A549 (cell line): Measurements from ENCODE around the gene TULP3. TPM values are rescaled to one million over a fixed set of nuclear protein-coding genes. Genes with fewer than 3 reads are reported as not detected.
"Not testable (repeated sequence)": the region's sequence is repeated elsewhere in the genome, so short reads cannot be mapped to it uniquely, and the experiment has no call there.

Experiments
- ATAC-seq, 2 experiments: fragments of 200-7000 bp in 1 of 2; fragments of >200 bp in 1 of 2; cut with Nextera tagmentation in 1 of 2; cut with Tn5 transposase in 1 of 2; 3 replicates each; pipeline versions ENCODE4 v1.8.0 to v1.9.1; 2018 to 2020; ENCODE audit warnings: mild to moderate bottlenecking in 1 of 2, moderate library complexity in 1 of 2
- CTCF ChIA-PET: fragments of 300-600 bp; sonication (Branson Sonifier 250); formaldehyde crosslinking; extraction: SDS; loops from one replicate; lab custom pipeline; 2021; ENCODE audit warnings: antibody characterized with exemption, inconsistent platforms; lab: Yijun Ruan, JAX
- POLR2A ChIA-PET: fragments of 350-600 bp; formaldehyde crosslinking; extraction: SDS; loops from one replicate; lab custom pipeline; 2021; ENCODE audit warnings: antibody characterized with exemption, inconsistent platforms; lab: Yijun Ruan, JAX
- DNase-seq, 2 experiments: peaks; one replicate each; pipeline versions ENCODE4 v3.0.0 to v3.0.0-alpha.2; 2011 to 2016; ENCODE audit warnings: low read depth in 1 of 2, low spot score in 1 of 2
- FAIRE-seq: peaks from 2 replicates; lab custom pipeline; 2011; peaks lifted over from hg19 to GRCh38; lab: Jason Lieb, UNC
- H3K27ac ChIP-seq, 2 experiments: fragments of >200 bp; sonication (Bioruptor Twin); formaldehyde crosslinking; 3 replicates each; pipeline ENCODE4 v1.5.1; 2016 to 2017
- H3K4me1 ChIP-seq: fragments of >200 bp; sonication (Bioruptor Twin); formaldehyde crosslinking; 3 replicates; pipeline ENCODE4 v1.6.1; 2016
- H3K4me2 ChIP-seq: fragments of >200 bp; sonication (Bioruptor Twin); formaldehyde crosslinking; 3 replicates; pipeline ENCODE4 v1.6.1; 2016
- H3K4me3 ChIP-seq: fragments of >200 bp; sonication (Bioruptor Twin); formaldehyde crosslinking; 3 replicates; pipeline ENCODE4 v1.5.1; 2016
- H3K9me3 ChIP-seq: fragments of >200 bp; sonication (Bioruptor Twin); formaldehyde crosslinking; 3 replicates; pipeline ENCODE4 v1.6.1; 2016
- ATOH8 ChIP-seq: fragments of 250-450 bp; sonication (Bioruptor Pico); IDR thresholded peaks from 2 replicates; pipeline ENCODE4 v1.5.0; 2020; ENCODE audit warnings: low read depth, mild to moderate bottlenecking, moderate library complexity
- CTCF ChIP-seq: fragments of >200 bp; sonication (Bioruptor Twin); formaldehyde crosslinking; IDR thresholded peaks from 3 replicates; pipeline ENCODE4 v1.5.1; 2016
- EHF ChIP-seq: fragments of 250-450 bp; sonication (Bioruptor Pico); IDR thresholded peaks from 2 replicates; pipeline ENCODE4 v1.5.0; 2020; ENCODE audit warnings: mild to moderate bottlenecking
- FOSL2 ChIP-seq, 2 experiments: fragments of 450-650 bp in 1 of 2; fragments of >200 bp in 1 of 2; sonication (Bioruptor Twin) in 1 of 2; formaldehyde crosslinking; IDR thresholded peaks; 2 replicates each; pipeline versions ENCODE4 v1.5.0 to v1.6.1; 2016 to 2020; ENCODE audit warnings: mild to moderate bottlenecking in 1 of 2, moderate library complexity in 1 of 2
- FOXS1 ChIP-seq: fragments of 250-450 bp; sonication (Bioruptor Pico); IDR thresholded peaks from 2 replicates; pipeline ENCODE4 v1.5.0; 2020; ENCODE audit warnings: mild to moderate bottlenecking, moderate library complexity
- HMGXB4 ChIP-seq: fragments of 250-450 bp; sonication (Bioruptor Pico); IDR thresholded peaks from 2 replicates; pipeline ENCODE4 v1.5.0; 2021; ENCODE audit warnings: mild to moderate bottlenecking, moderate library complexity, borderline replicate concordance
- HOXB13 ChIP-seq: fragments of 250-450 bp; sonication (Bioruptor Pico); IDR thresholded peaks from 2 replicates; pipeline ENCODE4 v1.5.0; 2020; ENCODE audit warnings: low read depth, mild to moderate bottlenecking, moderate library complexity
- KDM5A ChIP-seq: fragments of 200-600 bp; sonication (generic); IDR thresholded peaks from 2 replicates; pipeline ENCODE4 v1.6.1; 2016; ENCODE audit warnings: antibody characterized with exemption, mild to moderate bottlenecking
- MAFK ChIP-seq: fragments of 450-650 bp; IDR thresholded peaks from 2 replicates; pipeline ENCODE4 v1.6.1; 2014; ENCODE audit not compliant: partially characterized antibody
- MAX ChIP-seq: IDR thresholded peaks from 2 replicates; pipeline ENCODE4 v1.6.1; 2012
- NPAS2 ChIP-seq: fragments of 250-450 bp; sonication (Bioruptor Pico); IDR thresholded peaks from 2 replicates; pipeline ENCODE4 v1.8.0; 2022; ENCODE audit warnings: mild to moderate bottlenecking, moderate library complexity, borderline replicate concordance
- ZSCAN20 ChIP-seq: fragments of 250-450 bp; sonication (Bioruptor Pico); IDR thresholded peaks from 2 replicates; pipeline ENCODE4 v1.8.0; 2022; ENCODE audit warnings: mild to moderate bottlenecking, moderate library complexity
- WGBS: methylation state at CpG from one replicate; pipeline ENCODE4 v1.1.6; 2017; ENCODE audit errors: missing lambda C conversion rate; 5-methylcytosine and 5-hydroxymethylcytosine counted together
- polyA plus RNA-seq, 4 experiments: library from polyadenylated mRNA; depleted of rRNA in 3 of 4; stranded (reverse); fragments of >200 nt; fragmentation: RNase III in 1 of 4; extraction: RNeasy Plus Mini Kit Qiagen cat#74134 plus additional on column Dnase treatment in 1 of 4; gene quantifications; 2 replicates in 3 of 4; 3 replicates in 1 of 4; pipeline ENCODE4 v1.2.3, GENCODE V29; 2011 to 2017

Gene TULP3
- polyA plus RNA-seq, 2 of the 4 experiments (the other 2 are of a cell fraction): 19.6 to 32.9 TPM

GRCh38 chr12:2868986-2869632 is 21.6 kb upstream of the TULP3 start:
- 80% methylated on average over 9 of the region's 9 CpGs for WGBS
- CTCF ChIA-PET: interaction anchor here (0.5 kb wide), 1 partner anchor 200 kb away, joined by 3 read pairs; no protein-coding TSS in a partner anchor
- TF ChIP-seq MAFK: peak; percentile 18
- H3K9me3 ChIP-seq, H3K4me2 ChIP-seq, H3K27ac ChIP-seq, POLR2A ChIA-PET, H3K4me3 ChIP-seq, DNase-seq, ATAC-seq, H3K4me1 ChIP-seq, FAIRE-seq: not testable (repeated sequence)

- CTCF ChIA-PET: interaction anchor here (0.6 to 1.3 kb wide), 5 partner anchors 9 to 68 kb away, joined by 3 to 5 read pairs (median 3); no protein-coding TSS in a partner anchor
- Histone ChIP-seq H3K27ac (peak overlapping the region; percentile 95 to 96), H3K9me3 (no peaks in the 10 kb centered on the region), H3K4me2 (peak overlapping the region; percentile 85), H3K4me1 (peaks cover 12% of the 10 kb centered on the region), H3K4me3 (peak overlapping the region; percentile 89)
- peak; percentile 65 to 71 for DNase-seq
- no peak for FAIRE-seq
- no peak for TF ChIP-seq CTCF
- TF ChIP-seq FOXS1 (CRISPR knock-in tag): 0 out of 2 replicates have a peak, but pooled peaks have one; percentile 38
- peak; percentile 87; the same call in 1 of the 2 replicates for TF ChIP-seq HOXB13 (CRISPR knock-in tag)
- TF ChIP-seq ATOH8 (CRISPR knock-in tag): peak; percentile 85; the same call in 1 of the 2 replicates
- TF ChIP-seq ZSCAN20 (CRISPR knock-in tag): no peak
- no peak for TF ChIP-seq FOSL2 (IDR thresholded peaks at IDR 0.05)
- TF ChIP-seq FOSL2 (CRISPR knock-in tag; IDR thresholded peaks at IDR 0.05): no peak
- peak; percentile 48; the same call in 1 of the 2 replicates for TF ChIP-seq NPAS2 (CRISPR knock-in tag)
- TF ChIP-seq EHF (CRISPR knock-in tag): peak; percentile 68; the same call in 1 of the 2 replicates
- TF ChIP-seq HMGXB4: 0 out of 2 replicates have a peak, but pooled peaks have one; percentile 19
- TF ChIP-seq MAX: 0 out of 2 replicates have a peak, but pooled peaks have one; percentile 20
- peak; percentile 64; the same call in 1 of the 2 replicates for TF ChIP-seq KDM5A
- POLR2A ChIA-PET: interaction anchor here (0.6 to 2.1 kb wide), 7 partner anchors 9 to 83 kb away, joined by 3 to 14 read pairs (median 3); partner anchors contain the start of genes ITFG2 and TULP3
- ATAC-seq: peak; percentile 83 to 84
- 2% methylated on average over 23 of the region's 38 CpGs for WGBS
These were observed 14.2 kb upstream of the TULP3 start for GRCh38 chr12:2876431-2877046.
